HepG2 (cell line): ENCODE data around the gene ST3GAL5. TPM values are rescaled to one million over a fixed set of nuclear protein-coding genes. Genes with fewer than 3 reads are reported as not detected.

Experiments
- AGO2 ChIP-seq: fragments of 200-400 bp; formaldehyde crosslinking; optimal IDR thresholded peaks from 2 replicates; pipeline ENCODE3; 2017; ENCODE audit warnings: mild to moderate bottlenecking, low read depth, low read length, moderate library complexity
- CBFB ChIP-seq: sonication (generic); formaldehyde crosslinking; IDR thresholded peaks from 2 replicates; pipeline ENCODE4 v1.4.0; 2020; ENCODE audit warnings: missing genetic modification reagents
- EP300 ChIP-seq, 3 experiments: sonication (generic) in 1 of 3; formaldehyde crosslinking in 1 of 3; IDR thresholded peaks; 2 replicates each; pipeline versions ENCODE4 v1.5.1 to v1.6.1; 2011 to 2020; ENCODE audit warnings: low read depth in 2 of 3, low read length in 2 of 3, borderline replicate concordance in 1 of 3, improper control_type of control experiment in 1 of 3, mild to moderate bottlenecking in 1 of 3, missing genetic modification reagents in 1 of 3, moderate library complexity in 1 of 3
- KLF6 ChIP-seq: IDR thresholded peaks from 2 replicates; pipeline ENCODE4 v1.8.0; 2016; ENCODE audit warnings: missing biosample characterization, missing genetic modification reagents
- MXD3 ChIP-seq: IDR thresholded peaks from 2 replicates; pipeline ENCODE4 v1.6.1; 2016; ENCODE audit warnings: mild to moderate bottlenecking, missing biosample characterization, missing genetic modification reagents
- NFE2L2 ChIP-seq: fragments of 150-350 bp; IDR thresholded peaks from 2 replicates; pipeline ENCODE4 v1.6.1; 2014; ENCODE audit warnings: low read length
- REL ChIP-seq: sonication (generic); formaldehyde crosslinking; conservative IDR thresholded peaks from 2 replicates; pipeline ENCODE4 v1.8.0; 2022; ENCODE audit warnings: mild to moderate bottlenecking, missing genetic modification reagents, moderate library complexity
- RORA ChIP-seq: sonication (generic); formaldehyde crosslinking; IDR thresholded peaks from 2 replicates; pipeline ENCODE4 v1.5.0; 2020; ENCODE audit warnings: mild to moderate bottlenecking, missing genetic modification reagents, moderate library complexity
- SALL1 ChIP-seq: sonication (generic); formaldehyde crosslinking; IDR thresholded peaks from 2 replicates; pipeline ENCODE4 v1.8.0; 2022; ENCODE audit warnings: mild to moderate bottlenecking, missing genetic modification reagents
- SIX4 ChIP-seq: sonication (generic); formaldehyde crosslinking; IDR thresholded peaks from 2 replicates; pipeline ENCODE4 v1.4.0; 2020; ENCODE audit warnings: missing genetic modification reagents
- SNAI1 ChIP-seq: sonication (generic); formaldehyde crosslinking; IDR thresholded peaks from 2 replicates; pipeline ENCODE4 v1.5.0; 2020; ENCODE audit warnings: mild to moderate bottlenecking, missing genetic modification reagents, borderline replicate concordance
- SNAPC5 ChIP-seq: sonication (generic); formaldehyde crosslinking; IDR thresholded peaks from 2 replicates; pipeline ENCODE4 v1.8.1; 2023; ENCODE audit warnings: mild to moderate bottlenecking, missing genetic modification reagents, borderline replicate concordance
- SOX13 ChIP-seq, 3 experiments: fragments of 450-650 bp in 1 of 3; sonication (generic) in 1 of 3; formaldehyde crosslinking in 1 of 3; IDR thresholded peaks in 2 of 3; conservative IDR thresholded peaks in 1 of 3; 2 replicates each; pipeline versions ENCODE4 v1.5.0 to v1.6.1; 2016 to 2020; ENCODE audit warnings: antibody characterized with exemption in 1 of 3, mild to moderate bottlenecking in 1 of 3, missing compliant biosample characterization in 1 of 3, missing genetic modification reagents in 1 of 3, moderate library complexity in 1 of 3
- SRY ChIP-seq: sonication (generic); formaldehyde crosslinking; IDR thresholded peaks from 2 replicates; pipeline ENCODE4 v1.8.0; 2022; ENCODE audit warnings: mild to moderate bottlenecking, missing genetic modification reagents
- TEAD3 ChIP-seq: optimal IDR thresholded peaks from 2 replicates; pipeline ENCODE3; 2016; ENCODE audit warnings: borderline replicate concordance
- ZBTB3 ChIP-seq: sonication (generic); formaldehyde crosslinking; IDR thresholded peaks from 2 replicates; pipeline ENCODE4 v1.4.0; 2020; ENCODE audit warnings: low read depth, mild to moderate bottlenecking, moderate library complexity, missing genetic modification reagents, borderline replicate concordance
- ZMYM4 ChIP-seq: sonication (generic); formaldehyde crosslinking; IDR thresholded peaks from 2 replicates; pipeline ENCODE4 v1.8.1; 2023; ENCODE audit warnings: mild to moderate bottlenecking, missing genetic modification reagents
- ZNF234 ChIP-seq: sonication (generic); formaldehyde crosslinking; conservative IDR thresholded peaks from 2 replicates; pipeline ENCODE4 v1.5.1; 2020; ENCODE audit warnings: mild to moderate bottlenecking, missing genetic modification reagents
- ZNF749 ChIP-seq: sonication (generic); formaldehyde crosslinking; IDR thresholded peaks from 2 replicates; pipeline ENCODE4 v1.8.0; 2022; ENCODE audit warnings: mild to moderate bottlenecking, missing genetic modification reagents, moderate library complexity, borderline replicate concordance
- ZNF768 ChIP-seq: sonication (generic); formaldehyde crosslinking; IDR thresholded peaks from 2 replicates; pipeline ENCODE4 v1.4.0; 2020; ENCODE audit warnings: missing genetic modification reagents
- ZNF816 ChIP-seq: sonication (generic); formaldehyde crosslinking; IDR thresholded peaks from 2 replicates; pipeline ENCODE4 v1.8.0; 2022; ENCODE audit warnings: missing genetic modification reagents, mild to moderate bottlenecking, borderline replicate concordance
- polyA plus RNA-seq, 8 experiments: library from polyadenylated mRNA; depleted of rRNA in 3 of 8; stranded (reverse) in 7 of 8; unstranded in 1 of 8; fragments of >200 nt; fragmentation: Illumina TruSeq in 4 of 8; extraction: Trizol in 4 of 8; gene quantifications; 2 replicates each; pipeline versions ENCODE4 v1.2.1 to v1.2.3, GENCODE V29; 2011 to 2016; ENCODE audit warnings: low read depth in 4 of 8, missing spikeins in 1 of 8, mixed read lengths in 1 of 8; ENCODE audit not compliant: insufficient read depth in 1 of 8
- total RNA-seq, 5 experiments: library from RNA; depleted of rRNA; stranded (reverse); fragments of >200 nt; fragmentation: Illumina TruSeq; extraction: Trizol; gene quantifications; 2 replicates each; pipeline ENCODE4 v1.2.3, GENCODE V29; 2016; ENCODE audit warnings: low read depth in 1 of 5
- TF ChIP-seq, protein P1 (sequence below): sonication (generic); formaldehyde crosslinking; IDR thresholded peaks from 2 replicates; pipeline ENCODE4 v1.4.0; 2020; ENCODE audit warnings: missing genetic modification reagents, mild to moderate bottlenecking, borderline replicate concordance
- TF ChIP-seq, protein P2 (sequence below): sonication (generic); formaldehyde crosslinking; IDR thresholded peaks from 2 replicates; pipeline ENCODE4 v1.8.1; 2023; ENCODE audit warnings: mild to moderate bottlenecking, inconsistent platforms, moderate library complexity, missing genetic modification reagents, borderline replicate concordance

ST3GAL5 gene
- total and polyA plus RNA-seq, 2 of the 13 experiments (the other 11 are each of a cell fraction or from before 2014, with no cell fraction given): 1.3 to 2.0 TPM

- TF ChIP-seq, protein P1, sequence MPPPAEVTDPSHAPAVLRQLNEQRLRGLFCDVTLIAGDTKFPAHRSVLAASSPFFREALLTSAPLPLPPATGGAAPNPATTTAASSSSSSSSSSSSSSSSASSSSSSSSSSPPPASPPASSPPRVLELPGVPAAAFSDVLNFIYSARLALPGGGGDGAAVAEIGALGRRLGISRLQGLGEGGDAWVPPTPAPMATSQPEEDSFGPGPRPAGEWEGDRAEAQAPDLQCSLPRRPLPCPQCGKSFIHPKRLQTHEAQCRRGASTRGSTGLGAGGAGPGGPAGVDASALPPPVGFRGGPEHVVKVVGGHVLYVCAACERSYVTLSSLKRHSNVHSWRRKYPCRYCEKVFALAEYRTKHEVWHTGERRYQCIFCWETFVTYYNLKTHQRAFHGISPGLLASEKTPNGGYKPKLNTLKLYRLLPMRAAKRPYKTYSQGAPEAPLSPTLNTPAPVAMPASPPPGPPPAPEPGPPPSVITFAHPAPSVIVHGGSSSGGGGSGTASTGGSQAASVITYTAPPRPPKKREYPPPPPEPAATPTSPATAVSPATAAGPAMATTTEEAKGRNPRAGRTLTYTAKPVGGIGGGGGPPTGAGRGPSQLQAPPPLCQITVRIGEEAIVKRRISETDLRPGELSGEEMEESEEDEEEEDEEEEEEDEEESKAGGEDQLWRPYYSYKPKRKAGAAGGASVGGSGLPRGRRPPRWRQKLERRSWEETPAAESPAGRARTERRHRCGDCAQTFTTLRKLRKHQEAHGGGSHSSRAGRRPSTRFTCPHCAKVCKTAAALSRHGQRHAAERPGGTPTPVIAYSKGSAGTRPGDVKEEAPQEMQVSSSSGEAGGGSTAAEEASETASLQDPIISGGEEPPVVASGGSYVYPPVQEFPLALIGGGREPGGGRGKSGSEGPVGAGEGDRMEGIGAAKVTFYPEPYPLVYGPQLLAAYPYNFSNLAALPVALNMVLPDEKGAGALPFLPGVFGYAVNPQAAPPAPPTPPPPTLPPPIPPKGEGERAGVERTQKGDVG (CRISPR knock-in tag): no peak
- TF ChIP-seq SOX13 (IDR thresholded peaks at IDR 0.05): no peak
- peak in 1 of 2 experiments; percentile 37; a peak in 2 of 4 replicates for TF ChIP-seq SOX13 (CRISPR knock-in tag; conservative IDR thresholded peaks at IDR 0.05 in 1 of 2, IDR thresholded peaks at IDR 0.05 in 1 of 2)
- no peak for TF ChIP-seq SNAI1 (CRISPR knock-in tag)
- TF ChIP-seq KLF6 (CRISPR knock-in tag): peak; percentile 81; the same call in 1 of the 2 replicates
- TF ChIP-seq SNAPC5 (CRISPR knock-in tag): 0 out of 2 replicates have a peak, but pooled peaks have one; percentile 68
- TF ChIP-seq, protein P2, sequence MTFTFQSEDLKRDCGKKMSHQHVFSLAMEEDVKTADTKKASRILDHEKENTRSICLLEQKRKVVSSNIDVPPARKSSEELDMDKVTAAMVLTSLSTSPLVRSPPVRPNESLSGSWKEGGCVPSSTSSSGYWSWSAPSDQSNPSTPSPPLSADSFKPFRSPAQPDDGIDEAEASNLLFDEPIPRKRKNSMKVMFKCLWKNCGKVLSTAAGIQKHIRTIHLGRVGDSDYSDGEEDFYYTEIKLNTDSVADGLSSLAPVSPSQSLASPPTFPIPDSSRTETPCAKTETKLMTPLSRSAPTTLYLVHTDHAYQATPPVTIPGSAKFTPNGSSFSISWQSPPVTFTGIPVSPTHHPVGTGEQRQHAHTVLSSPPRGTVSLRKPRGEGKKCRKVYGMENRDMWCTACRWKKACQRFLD: no peak
- TF ChIP-seq SRY: no peak
- TF ChIP-seq EP300 (IDR thresholded peaks at IDR 0.05; ENCODE audit: low read depth in 2 of 2, low read length in 2 of 2): no peak
- TF ChIP-seq EP300 (CRISPR knock-in tag; IDR thresholded peaks at IDR 0.05; ENCODE audit: borderline replicate concordance): no peak; the same call in 1 of the 2 replicates
- TF ChIP-seq ZBTB3 (CRISPR knock-in tag): no peak
- no peak for TF ChIP-seq ZNF234 (CRISPR knock-in tag)
- TF ChIP-seq SIX4 (CRISPR knock-in tag): no peak
- TF ChIP-seq ZNF768 (CRISPR knock-in tag): peak; percentile 52; the same call in 1 of the 2 replicates
- peak; percentile 80 for TF ChIP-seq CBFB (CRISPR knock-in tag)
- peak; percentile 97 for TF ChIP-seq ZMYM4 (CRISPR knock-in tag)
- peak; percentile 28; the same call in 1 of the 2 replicates for TF ChIP-seq MXD3 (CRISPR knock-in tag)
- no peak for TF ChIP-seq REL (CRISPR knock-in tag)
- peak; percentile 44 for TF ChIP-seq TEAD3 (CRISPR knock-in tag)
- 0 out of 2 replicates have a peak, but pooled peaks have one; percentile 47 for TF ChIP-seq SALL1 (CRISPR knock-in tag)
- no peak for TF ChIP-seq NFE2L2
- TF ChIP-seq AGO2: no peak
- peak; percentile 44; the same call in 1 of the 2 replicates for TF ChIP-seq ZNF749 (CRISPR knock-in tag)
- no peak for TF ChIP-seq RORA (CRISPR knock-in tag)
- peak; percentile 58; the same call in 1 of the 2 replicates for TF ChIP-seq ZNF816 (CRISPR knock-in tag)
Measured at GRCh38 chr2:85888684-85889626, at the start of gene ST3GAL5 (continued).
